Measurements from ENCODE around the gene GOLM1.

GOLM1 gene

GRCh38 chr9:85984457-85984856 lies 114.9 kb downstream of the GOLM1 start:
- DNase-seq (ENCODE audit: low read depth, low spot score), result no peak

DNA sequence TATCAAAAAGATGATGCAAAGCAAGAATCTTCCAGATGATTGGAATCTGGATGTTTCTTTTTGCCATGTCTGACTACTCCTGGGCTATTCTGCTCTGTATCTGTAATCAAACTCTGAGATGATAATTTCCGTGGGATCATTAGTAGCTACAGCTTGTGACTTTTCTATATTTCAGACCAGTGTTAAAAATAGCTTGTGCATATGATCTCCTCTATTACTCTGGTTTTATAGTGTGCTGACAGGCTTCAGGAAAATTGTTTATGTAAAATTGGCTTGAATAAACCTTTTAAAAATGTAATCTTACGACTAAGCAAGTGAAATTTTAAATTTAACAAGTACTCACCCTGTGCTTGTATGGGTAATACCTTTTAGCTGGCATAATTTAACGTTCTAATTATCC lies 118.0 kb downstream of the GOLM1 start:
- no peak for DNase-seq (ENCODE audit: low read depth, low spot score)

GRCh38 chr9:85978496-85978895 lies 120.9 kb downstream of the GOLM1 start:
- no peak for DNase-seq (ENCODE audit: low read depth, low spot score)

Measured in smooth muscle cell of the brain vasculature (primary cell).